Neural progenitor cell (in vitro differentiated cells): Measurements from ENCODE around the gene TEP1.

Experiments
- EZH2 ChIP-seq: fragments of 200-600 bp; sonication (generic); IDR thresholded peaks from 2 replicates; pipeline ENCODE4 v1.6.1; 2017; ENCODE audit warnings: antibody characterized with exemption, mild to moderate bottlenecking, moderate library complexity
- EZH2phosphoT487 ChIP-seq: fragments of 200-600 bp; sonication (generic); IDR thresholded peaks from 2 replicates; pipeline ENCODE4 v1.6.1; 2017; ENCODE audit warnings: antibody characterized with exemption
- TF ChIP-seq, protein P1 (sequence below): fragments of 200-600 bp; sonication (generic); IDR thresholded peaks from 2 replicates; pipeline ENCODE4 v1.5.1; 2017; ENCODE audit warnings: antibody characterized with exemption, mild to moderate bottlenecking

DNA sequence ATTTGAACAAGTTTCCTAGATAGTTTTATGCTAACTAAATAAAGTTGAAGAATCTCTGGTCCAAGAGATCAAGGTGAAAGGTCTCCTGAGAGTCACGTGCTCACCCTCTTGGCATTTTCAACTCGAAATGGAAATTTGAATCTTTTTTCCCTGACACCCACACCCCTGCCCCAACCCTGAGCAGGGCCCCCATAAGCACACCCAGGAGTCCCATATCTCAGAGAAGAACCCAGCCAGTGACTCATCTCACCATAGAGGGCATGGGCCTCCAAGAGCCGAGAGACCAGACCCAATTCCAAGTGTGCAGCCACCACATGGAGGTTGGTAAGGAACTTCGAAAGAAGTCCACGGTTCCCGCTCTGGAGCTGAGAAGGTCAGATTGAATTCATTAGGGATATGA, 32.6 kb downstream of the TEP1 start:
- TF ChIP-seq, protein P1, sequence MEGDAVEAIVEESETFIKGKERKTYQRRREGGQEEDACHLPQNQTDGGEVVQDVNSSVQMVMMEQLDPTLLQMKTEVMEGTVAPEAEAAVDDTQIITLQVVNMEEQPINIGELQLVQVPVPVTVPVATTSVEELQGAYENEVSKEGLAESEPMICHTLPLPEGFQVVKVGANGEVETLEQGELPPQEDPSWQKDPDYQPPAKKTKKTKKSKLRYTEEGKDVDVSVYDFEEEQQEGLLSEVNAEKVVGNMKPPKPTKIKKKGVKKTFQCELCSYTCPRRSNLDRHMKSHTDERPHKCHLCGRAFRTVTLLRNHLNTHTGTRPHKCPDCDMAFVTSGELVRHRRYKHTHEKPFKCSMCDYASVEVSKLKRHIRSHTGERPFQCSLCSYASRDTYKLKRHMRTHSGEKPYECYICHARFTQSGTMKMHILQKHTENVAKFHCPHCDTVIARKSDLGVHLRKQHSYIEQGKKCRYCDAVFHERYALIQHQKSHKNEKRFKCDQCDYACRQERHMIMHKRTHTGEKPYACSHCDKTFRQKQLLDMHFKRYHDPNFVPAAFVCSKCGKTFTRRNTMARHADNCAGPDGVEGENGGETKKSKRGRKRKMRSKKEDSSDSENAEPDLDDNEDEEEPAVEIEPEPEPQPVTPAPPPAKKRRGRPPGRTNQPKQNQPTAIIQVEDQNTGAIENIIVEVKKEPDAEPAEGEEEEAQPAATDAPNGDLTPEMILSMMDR, result no peak
- TF ChIP-seq EZH2 (no peak), EZH2phosphoT487 (no peak)
